ENCODE results near the gene PADI3.

Gene PADI3

DNA sequence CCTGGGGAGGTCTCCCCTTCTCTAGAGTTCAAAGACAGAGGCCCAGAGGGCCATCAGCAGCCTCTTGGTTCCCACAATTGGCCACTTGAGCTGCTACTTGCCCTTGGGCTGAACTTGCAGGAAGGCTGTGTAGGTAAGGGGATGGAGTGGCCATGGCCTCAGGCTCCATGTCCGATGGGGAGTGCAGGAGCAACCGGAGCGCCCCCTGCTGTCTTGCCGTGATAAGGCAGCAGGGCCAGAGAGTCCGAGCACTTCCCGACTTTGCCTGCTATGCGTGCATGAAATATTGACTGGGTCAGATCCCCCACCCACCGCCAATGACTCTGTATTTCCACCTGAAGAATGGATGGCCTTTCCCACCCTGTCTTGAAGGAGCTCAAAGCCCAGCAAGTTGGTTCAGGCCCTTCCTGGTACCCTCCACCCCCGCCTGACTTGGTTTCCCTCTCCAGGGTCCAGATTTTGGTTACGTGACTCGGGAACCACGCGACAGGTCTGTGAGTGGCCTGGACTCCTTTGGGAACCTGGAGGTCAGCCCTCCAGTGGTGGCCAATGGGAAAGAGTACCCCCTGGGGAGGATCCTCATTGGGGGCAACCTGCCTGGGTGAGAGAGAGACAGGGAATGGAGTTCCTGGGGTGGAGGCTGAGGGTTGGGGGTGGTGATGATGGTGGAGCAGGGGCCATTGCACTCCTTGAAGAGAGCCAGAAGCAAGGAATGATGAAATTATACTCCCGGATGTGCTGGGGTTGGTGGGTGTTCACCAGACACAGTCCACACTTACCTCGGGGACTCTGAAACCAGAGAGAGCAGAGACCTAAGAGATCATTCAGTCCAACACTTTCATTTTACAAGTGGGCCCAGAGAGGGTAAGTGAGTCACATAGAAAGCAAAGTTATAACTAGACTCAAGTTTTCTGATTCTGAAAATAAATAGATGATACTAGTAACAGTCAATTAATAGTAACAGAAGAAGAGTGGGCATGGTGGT lies 25.6 kb downstream of the PADI3 start:
- no peak for DNase-seq

DNA sequence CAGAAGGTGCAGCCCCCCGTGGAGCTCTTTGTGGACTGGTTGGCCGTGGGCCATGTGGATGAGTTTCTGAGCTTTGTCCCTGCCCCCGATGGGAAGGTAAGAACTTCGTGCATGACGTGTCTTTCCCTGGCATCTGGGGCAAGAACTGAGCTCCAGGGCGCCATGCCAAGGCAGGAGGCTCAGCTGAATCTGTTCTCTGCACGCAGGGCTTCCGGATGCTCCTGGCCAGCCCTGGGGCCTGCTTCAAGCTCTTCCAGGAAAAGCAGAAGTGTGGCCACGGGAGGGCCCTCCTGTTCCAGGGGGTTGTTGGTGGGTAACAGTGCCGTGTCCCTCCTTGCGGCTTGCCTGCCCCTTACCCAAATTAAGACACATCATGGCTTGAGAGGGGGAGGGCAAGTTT lies 27.7 kb downstream of the PADI3 start:
- no peak for DNase-seq

GRCh38 chr1:17277511-17278159 lies 28.7 kb downstream of the PADI3 start:
- DNase-seq = no peak

GRCh38 chr1:17278996-17279830 lies 30.3 kb downstream of the PADI3 start:
- no peak for DNase-seq

- no peak for DNase-seq
Observed at GRCh38 chr1:17280436-17280835, 31.5 kb downstream of the PADI3 start.

GRCh38 chr1:17280894-17281293 lies 32.0 kb downstream of the PADI3 start:
- no peak for DNase-seq

DNA sequence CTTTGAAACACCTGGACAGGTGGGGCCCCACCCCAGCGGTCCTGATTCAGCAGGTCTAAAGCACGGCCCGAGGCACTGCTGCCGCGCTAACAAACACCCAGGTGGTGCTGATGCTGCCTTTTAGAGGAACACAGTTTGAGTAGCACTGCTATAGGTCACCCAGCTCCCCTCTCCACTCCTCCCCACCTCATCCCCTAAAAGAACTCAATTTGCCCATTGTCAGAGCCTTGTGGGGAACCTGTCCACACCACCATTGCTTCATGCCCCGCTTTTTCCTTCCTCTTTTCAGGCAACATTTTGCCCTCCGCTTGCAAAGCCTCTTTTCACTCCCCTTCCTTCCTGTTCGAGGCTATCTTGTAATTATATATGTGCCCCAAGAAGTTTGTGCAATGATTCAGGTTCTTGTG lies 32.9 kb downstream of the PADI3 start:
- no peak for DNase-seq

DNA sequence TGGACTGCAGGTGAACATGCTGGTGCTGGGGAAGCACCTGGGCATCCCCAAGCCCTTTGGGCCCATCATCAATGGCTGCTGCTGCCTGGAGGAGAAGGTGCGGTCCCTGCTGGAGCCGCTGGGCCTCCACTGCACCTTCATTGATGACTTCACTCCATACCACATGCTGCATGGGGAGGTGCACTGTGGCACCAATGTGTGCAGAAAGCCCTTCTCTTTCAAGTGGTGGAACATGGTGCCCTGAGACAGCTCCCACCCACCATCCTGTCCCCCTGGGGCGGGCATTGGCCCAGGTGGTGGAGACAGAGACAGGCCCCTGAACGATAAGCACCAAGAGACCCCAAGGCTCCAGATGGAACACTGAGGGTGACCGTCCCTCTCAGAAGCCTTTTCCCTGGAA lies 33.9 kb downstream of the PADI3 start:
- DNase-seq = no peak

- DNase-seq = no peak
Observed at GRCh38 chr1:17286646-17287045, 37.7 kb downstream of the PADI3 start.

GRCh38 chr1:17287130-17287776 lies 38.4 kb downstream of the PADI3 start:
- no peak for DNase-seq

DNA sequence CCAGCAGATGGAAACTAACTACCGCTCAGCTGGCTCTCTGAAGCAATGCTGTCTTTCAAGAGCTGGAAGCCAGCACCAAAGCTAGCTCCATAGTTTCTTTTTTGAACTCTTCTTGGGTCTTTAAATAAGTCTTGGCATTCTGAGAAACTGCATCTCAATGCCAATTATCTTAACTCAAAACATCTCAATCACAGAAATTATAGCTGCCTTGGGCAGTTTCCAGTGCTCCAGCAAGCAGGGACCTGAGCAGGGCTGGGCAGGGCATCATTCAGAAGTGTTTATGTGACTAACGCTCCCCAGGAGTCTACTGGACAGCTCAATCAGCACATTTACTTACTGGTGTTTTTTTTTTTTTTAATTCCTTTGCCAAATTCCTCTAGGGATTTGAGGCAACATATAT lies 40.8 kb downstream of the PADI3 start:
- no peak for DNase-seq

- DNase-seq = no peak
Observed at GRCh38 chr1:17290553-17290952, 41.7 kb downstream of the PADI3 start.

DNA sequence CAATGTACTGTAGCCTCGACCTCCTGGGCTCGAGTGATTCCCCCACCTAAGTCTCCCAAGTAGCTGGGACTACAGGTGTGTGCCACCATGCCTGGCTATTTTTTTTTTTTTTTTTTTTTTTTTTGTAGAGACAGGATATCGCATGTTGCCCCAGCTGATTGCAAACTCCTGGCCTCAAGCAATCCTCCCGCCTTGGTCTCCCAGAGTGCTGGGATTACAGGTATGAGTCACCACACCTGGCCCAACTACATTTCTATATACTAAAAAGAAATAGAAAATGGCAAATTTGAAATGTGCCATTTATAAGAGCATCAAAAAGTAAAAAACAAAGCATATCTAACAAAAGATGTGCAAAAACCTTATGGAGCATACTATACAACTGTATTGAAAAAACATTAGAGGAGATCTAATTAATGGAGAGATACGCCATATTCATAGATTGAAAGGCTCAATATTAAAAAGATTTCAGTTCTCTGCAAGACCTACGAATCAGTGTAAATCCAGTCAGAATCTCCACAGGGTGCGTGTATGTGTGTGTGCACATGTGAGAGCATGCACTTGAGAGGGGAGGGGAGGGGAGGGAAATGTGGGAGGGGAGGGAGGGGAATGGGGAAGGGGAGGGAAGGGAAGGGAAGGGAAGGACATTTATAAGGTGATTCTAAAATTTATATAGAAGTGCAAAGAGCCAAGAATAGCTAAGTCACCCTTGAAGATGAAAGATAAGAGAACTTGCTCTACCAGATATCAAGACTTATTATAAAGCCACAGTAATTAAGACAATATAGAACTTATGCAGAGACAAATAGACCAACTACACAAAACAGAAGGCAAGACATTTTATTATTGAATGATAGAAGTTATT lies 43.6 kb downstream of the PADI3 start:
- no peak for DNase-seq

DNA sequence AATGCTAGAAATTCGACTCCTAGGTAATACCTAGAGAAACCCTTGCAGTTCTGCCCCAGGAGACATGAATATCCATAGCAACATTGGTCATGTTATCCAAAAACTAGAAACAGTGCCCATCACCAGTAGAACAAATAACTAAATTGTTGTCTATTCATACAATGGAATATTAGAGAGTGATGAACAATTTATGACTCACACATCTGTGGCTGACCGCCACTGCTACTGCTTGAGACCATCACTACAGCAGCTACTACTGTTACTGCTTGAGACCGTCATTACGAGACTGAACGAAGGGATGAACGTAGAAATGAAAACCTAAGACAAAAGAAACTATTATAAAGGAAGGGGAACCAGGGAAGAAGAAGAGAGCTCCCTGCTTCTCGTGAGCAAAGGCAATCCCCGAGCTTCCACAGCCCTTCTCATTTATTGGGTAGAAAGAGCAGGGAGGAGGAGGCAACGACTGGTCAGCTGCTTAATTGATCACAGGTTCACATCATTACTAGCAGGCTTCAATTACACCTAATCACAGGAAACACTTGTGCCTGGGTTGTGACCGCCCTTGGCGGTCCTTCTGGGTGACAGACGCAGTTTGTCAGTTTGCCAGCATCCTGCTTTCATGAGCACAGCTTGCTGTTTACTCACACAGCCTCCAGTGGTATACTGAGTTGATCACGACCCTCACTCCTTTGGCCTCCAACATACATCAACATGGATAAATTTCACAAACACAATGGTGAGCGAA lies 45.0 kb downstream of the PADI3 start:
- no peak for DNase-seq

- no peak for DNase-seq
Observed at GRCh38 chr1:17295292-17295691, 46.4 kb downstream of the PADI3 start.

GRCh38 chr1:17296086-17296485 lies 47.2 kb downstream of the PADI3 start:
- DNase-seq = no peak

DNA sequence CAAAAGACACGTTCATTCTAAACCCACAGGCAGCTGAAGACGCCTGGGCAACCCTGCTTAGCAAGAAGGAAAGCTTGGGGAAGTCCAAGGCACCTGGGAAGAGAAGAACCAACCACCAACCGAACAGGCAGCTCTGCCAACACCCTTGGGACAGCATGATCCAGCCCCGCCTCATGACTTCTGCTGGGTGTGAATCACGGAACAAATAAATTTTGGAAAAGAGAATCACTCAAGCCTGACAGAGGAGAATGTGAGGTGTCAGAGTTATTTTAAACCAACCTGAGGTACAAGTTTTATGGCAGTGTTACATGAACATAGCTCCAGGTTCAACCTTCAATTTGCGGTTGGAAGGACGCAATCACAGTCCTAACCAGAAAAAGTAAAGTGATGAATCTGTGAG lies 49.1 kb downstream of the PADI3 start:
- no peak for DNase-seq

DNA sequence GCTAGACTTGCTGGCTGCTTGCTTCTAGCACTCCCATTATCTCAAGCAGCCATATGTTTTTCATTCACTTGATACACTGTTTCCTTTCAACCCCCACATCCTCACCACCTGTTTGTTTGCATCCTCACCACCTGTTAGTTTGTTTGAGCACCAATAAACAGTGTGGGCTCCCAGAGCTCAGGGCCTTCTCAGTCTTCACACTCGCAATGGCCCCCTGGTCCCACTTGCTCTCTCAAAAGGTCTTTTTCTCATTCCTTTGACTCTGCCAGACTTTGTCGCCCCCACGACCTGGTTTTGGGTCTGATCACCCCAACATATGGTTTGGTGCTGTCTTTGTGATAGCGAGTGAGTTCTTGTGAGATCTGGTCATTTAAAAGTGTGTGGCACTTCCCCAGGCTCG lies 52.9 kb downstream of the PADI3 start:
- no peak for DNase-seq

DNA sequence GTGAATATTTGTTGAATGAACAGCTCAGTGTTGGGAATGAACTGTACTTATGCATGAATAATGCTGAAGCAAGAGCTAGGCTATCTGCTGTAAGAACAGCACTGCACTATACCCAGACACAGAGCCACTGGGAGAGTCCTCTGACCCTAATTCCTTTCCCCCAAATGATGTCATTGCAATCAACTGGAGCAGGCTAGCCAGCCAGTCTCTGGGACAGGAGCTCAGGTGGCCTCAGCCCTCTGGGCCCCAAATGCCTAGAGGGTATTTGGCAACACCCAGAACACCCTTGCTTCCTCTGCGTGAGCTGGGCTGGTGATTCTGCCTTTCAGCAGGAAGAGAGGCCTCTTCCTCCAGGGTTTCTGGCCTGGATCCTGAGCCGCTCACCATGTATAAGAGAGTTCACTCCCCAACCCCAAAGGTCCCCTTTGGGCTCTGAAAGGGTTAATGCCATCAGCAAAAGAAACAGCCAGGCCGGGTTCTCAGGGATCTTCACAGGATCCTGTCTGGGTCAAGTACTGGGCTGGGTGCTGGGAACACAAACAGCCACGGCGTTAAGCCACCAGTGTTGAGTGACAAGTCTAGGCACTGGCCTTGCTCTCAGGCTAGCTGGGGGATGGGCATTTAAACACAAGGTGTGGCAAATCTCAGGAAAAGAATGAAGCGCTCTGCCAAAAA lies 55.4 kb downstream of the PADI3 start:
- no peak for DNase-seq

DNA sequence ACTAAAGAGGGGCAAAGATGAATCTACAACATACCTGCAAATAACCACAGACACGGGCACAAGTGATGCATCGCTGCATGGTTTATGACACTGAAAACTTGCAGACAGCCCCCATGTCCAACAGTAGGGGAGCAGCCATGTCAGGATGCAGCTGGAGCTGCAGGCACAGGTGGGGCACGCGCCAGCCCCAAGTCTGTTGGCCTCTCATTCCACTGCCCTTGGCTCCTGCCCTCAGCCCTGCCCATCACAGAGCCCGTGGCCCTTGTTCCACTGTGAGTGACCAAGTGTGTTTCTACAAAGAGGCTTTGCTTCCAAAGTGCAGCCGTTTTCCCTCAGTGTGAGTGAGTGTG lies 55.9 kb downstream of the PADI3 start:
- DNase-seq = no peak
